EL (cell line): ENCODE measurements around the gene GNG5.
"Not testable (repeated sequence)": the region's sequence is repeated elsewhere in the genome, so short reads cannot be mapped to it uniquely, and the experiment has no call there.

Source experiments
- DNase-seq: peaks from one replicate; pipeline ENCODE4 v3.0.0-alpha.2; 2016

Gene GNG5

DNA sequence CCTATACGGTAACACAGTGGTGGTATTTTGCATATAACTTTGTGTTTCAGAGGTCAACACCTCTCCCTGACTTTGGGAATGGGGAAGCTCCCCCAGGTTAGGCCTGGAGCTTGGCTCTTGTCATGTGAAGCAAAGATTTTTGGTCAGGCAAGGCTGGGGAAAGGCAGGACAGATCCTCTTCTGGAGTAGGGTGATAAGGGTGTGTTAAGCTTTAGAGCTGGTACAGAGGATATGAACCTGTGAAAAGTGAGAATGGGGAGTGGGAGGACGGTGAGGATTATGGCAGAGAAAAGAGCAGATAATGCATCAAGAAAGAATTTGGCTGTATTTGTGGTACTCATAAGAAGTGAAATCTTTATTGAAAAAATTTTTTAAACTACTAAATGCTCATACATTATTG lies 25.1 kb downstream of the GNG5 start:
- DNase-seq: no peak

GRCh38 chr1:84480650-84481049 lies 25.7 kb downstream of the GNG5 start:
- DNase-seq: no peak

- no peak for DNase-seq
Measured at GRCh38 chr1:84479998-84480397, 26.4 kb downstream of the GNG5 start.

DNA sequence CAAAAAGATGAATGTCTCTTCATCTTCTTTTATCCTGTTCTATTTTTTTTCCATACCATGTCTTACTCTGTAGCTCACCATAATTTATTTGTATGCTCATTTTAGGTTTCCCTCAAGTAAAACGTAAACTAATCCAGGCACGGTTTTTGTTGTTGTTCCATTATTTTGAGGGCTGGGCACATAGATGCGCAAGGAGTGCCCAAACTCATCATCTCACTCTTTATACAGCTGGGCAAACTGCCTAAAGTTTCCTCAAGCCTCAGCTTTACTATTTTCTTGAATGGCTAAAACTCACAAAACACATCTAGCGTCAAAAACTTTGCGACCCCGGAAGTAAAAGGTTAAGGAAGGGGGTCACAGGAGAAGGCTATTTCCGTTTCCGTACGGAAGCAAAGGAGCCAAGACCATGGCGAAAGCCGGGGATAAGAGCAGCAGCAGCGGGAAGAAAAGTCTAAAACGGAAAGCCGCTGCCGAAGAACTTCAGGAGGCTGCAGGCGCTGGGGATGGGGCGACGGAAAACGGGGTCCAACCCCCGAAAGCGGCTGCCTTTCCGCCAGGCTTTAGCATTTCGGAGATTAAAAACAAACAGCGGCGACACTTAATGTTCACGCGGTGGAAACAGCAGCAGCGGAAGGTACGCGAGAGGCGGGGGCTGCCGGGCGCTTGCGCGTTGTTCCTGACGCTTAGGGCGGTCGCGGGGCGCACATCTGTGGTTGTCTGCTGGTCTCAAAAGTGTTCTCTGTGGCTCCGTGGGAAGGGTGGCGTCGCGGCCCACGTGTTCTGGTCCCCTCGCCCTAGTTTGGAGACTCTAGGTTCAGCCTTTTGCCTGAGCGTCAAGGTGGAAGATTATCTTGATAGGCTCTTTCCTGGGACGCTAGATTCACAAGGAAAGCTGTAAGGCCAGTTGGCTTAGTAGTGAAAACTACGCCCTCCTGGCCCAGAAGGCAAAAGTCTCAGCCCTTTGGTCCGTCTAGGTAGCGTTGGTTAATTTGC lies 27.2 kb downstream of the GNG5 start, which contains the start of gene RPF1:
RPF1 (plus strand) TSS at position 391 of the 993 bp plus-strand sequence; CDS start at position 407, 16 bp downstream.
- peak; percentile 85 for DNase-seq

GRCh38 chr1:84476225-84476624 lies 30.2 kb downstream of the GNG5 start:
- no peak for DNase-seq

- DNase-seq: no peak
Measured at GRCh38 chr1:84467298-84467697, 39.1 kb downstream of the GNG5 start.

DNA sequence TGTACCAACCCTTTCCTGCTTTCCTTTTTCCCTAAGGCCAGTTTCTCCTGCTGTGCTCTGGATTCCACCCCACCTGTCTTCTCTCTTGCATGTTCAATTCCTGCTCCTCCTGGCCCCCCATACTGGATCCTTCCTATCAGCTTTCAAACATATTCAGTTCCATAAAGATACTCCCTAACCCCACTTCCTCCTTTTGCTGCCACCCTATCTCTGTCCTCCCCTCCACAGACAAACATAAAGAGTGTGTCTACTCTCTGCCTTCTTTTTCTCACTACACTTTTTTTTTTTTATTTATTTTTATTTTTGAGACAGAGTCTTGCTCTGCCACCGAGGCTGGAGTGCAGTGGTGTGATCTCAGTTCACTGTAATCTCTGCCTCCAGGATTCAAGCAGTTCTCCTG lies 44.3 kb downstream of the GNG5 start:
- no peak for DNase-seq

DNA sequence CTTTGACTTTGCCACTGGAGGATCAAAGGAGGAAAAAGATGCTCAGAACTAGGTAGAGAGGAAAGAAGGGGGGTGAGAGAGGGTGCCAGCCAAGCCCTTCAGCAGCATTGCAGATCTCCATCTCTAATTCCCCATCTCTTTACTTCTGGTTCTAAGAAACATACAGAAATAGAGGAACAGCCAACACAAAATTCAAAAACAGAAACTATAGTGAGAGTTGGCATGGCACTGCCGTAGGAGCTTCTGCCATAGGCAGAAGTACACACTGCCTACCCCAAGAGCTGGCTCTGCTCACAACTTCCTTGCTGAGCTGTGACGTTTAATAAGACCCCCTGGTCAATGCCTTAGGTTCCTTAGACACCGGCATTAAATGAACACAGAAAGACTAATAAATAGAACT lies 53.9 kb downstream of the GNG5 start:
- no peak for DNase-seq

DNA sequence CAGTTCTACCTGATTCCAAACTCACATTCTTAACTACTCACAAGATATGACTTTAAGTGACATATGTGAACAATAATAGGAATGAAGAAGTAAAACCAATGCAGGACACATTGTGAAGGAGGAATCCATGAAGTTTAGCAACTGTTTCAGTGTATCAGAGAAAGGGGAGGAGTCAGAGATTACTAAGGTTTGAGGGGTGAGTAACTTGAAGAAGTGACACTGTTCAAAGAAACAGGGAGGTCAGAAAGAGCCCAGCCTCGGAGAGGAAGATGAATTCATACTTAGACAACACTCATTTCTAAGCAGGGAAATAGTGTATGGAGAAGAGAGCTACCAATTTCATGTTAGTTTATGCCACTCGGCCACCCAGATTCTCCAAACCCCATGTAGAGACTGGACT lies 55.5 kb downstream of the GNG5 start:
- DNase-seq: no peak

GRCh38 chr1:84448704-84449103 lies 57.7 kb downstream of the GNG5 start:
- not testable (repeated sequence) for DNase-seq
